Caco-2 (cell line): Measurements from ENCODE around the gene ABCA5. TPM values are rescaled to one million over a fixed set of nuclear protein-coding genes. Genes with fewer than 3 reads are reported as not detected.
A peak's percentile ranks its signal among the peaks of the same experiment; 100 is the strongest.

Source experiments
- BruUV-seq: library from RNA; stranded (reverse); fragments of 400-500 nt; replicated peaks from 2 replicates; lab custom pipeline; 2021; lab: Mats Ljungman, UMichigan
- CTCF ChIA-PET: fragments of 300-600 bp; sonication (Branson Sonifier 250); formaldehyde crosslinking; loops from one replicate; lab custom pipeline; 2022; ENCODE audit warnings: antibody characterized with exemption; lab: Charles Lee
- POLR2A ChIA-PET: fragments of 300-600 bp; sonication (Branson Sonifier 250); formaldehyde crosslinking; loops from one replicate; lab custom pipeline; 2022; ENCODE audit warnings: antibody characterized with exemption; lab: Charles Lee
- DNase-seq, 2 experiments: peaks; one replicate each; pipeline versions ENCODE4 v3.0.0 to v3.0.0-alpha.2; 2020 to 2022
- H3K27me3 ChIP-seq: replicated peaks from 2 replicates; pipeline ENCODE4 v1.6.0; 2011; ENCODE audit warnings: low read length; ENCODE audit not compliant: control insufficient read depth, insufficient read depth
- H3K36me3 ChIP-seq: 2 replicates; pipeline ENCODE4 v1.5.1; 2011; ENCODE audit warnings: low read length; ENCODE audit not compliant: control insufficient read depth, insufficient read depth
- H3K4me1 ChIP-seq: fragments of 250-450 bp; sonication (Bioruptor Pico); 2 replicates; pipeline ENCODE4 v1.5.1; 2020; ENCODE audit warnings: mild to moderate bottlenecking
- H3K4me3 ChIP-seq: 2 replicates; pipeline ENCODE4 v1.5.1; 2011; ENCODE audit warnings: low read depth, mild to moderate bottlenecking, control low read depth, low read length
- H3K9me3 ChIP-seq: fragments of 250-450 bp; sonication (Bioruptor Pico); 2 replicates; pipeline ENCODE4 v1.5.1; 2020; ENCODE audit warnings: mild to moderate bottlenecking, moderate library complexity
- H3K27ac Mint-ChIP-seq: one replicate; pipeline ENCODE4 v1.8.0; 2022; ENCODE audit warnings: mixed read lengths; ENCODE audit not compliant: unreplicated experiment
- H3K27me3 Mint-ChIP-seq: one replicate; pipeline ENCODE4 v1.8.0; 2022; ENCODE audit warnings: mixed read lengths; ENCODE audit not compliant: insufficient read depth, unreplicated experiment
- H3K36me3 Mint-ChIP-seq: one replicate; pipeline ENCODE4 v1.8.0; 2022; ENCODE audit warnings: mild to moderate bottlenecking, mixed read lengths; ENCODE audit not compliant: insufficient read depth, unreplicated experiment
- H3K4me1 Mint-ChIP-seq: one replicate; pipeline ENCODE4 v1.8.0; 2022; ENCODE audit warnings: low read depth, mixed read lengths; ENCODE audit not compliant: unreplicated experiment
- H3K4me3 Mint-ChIP-seq: one replicate; pipeline ENCODE4 v1.8.0; 2022; ENCODE audit warnings: mild to moderate bottlenecking, moderate library complexity, mixed read lengths; ENCODE audit not compliant: unreplicated experiment
- H3K9me3 Mint-ChIP-seq: one replicate; pipeline ENCODE4 v1.8.0; 2022; ENCODE audit warnings: mixed read lengths; ENCODE audit not compliant: unreplicated experiment
- intact Hi-C: fragments of 100-400 bp; cut with micrococcal nuclease; formaldehyde crosslinking; loops from one replicate; pipeline ENCODE4 v1.10.0; 2022; ENCODE audit not compliant: unreplicated experiment
- total RNA-seq: library from RNA; stranded (reverse); gene quantifications from 2 replicates; pipeline ENCODE4 v1.2.3, GENCODE V29; 2022
- TF ChIP-seq, protein P1 (sequence below), 2 experiments: fragments of 200-600 bp in 1 of 2; IDR thresholded peaks; 1 replicate in 1 of 2; 2 replicates in 1 of 2; pipeline versions ENCODE4 v1.5.1 to v1.8.0; 2011 to 2022; ENCODE audit warnings: antibody characterized with exemption in 1 of 2, control low read depth in 1 of 2, inconsistent platforms in 1 of 2, low read depth in 1 of 2, low read length in 1 of 2, mild to moderate bottlenecking in 1 of 2, moderate library complexity in 1 of 2; ENCODE audit not compliant: insufficient read depth in 1 of 2, severe bottlenecking in 1 of 2, unreplicated experiment in 1 of 2

Gene ABCA5
- total RNA-seq, 1 experiment from 2014 or later, result 11.0 TPM

DNA sequence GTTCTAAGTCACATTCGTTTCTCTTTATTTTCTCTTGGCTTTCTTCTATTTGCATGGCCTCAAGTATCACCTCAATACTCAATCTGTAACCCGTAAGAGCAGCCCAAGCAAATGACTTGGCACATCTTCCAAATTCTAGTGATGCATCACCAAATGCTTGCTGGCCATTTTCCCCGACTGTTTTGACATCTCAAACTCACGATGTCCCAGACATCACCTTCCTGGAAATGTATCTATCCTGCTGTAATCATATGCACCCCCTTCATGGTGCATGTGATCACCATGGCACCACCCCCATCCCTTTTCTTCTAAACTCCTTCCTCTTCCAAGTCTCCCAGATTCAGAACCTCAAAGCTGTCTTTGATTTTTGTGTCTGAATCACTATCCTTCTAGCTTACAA lies 24.0 kb upstream of the ABCA5 start:
- BruUV-seq, result no TSS peak
- TF ChIP-seq, protein P1, sequence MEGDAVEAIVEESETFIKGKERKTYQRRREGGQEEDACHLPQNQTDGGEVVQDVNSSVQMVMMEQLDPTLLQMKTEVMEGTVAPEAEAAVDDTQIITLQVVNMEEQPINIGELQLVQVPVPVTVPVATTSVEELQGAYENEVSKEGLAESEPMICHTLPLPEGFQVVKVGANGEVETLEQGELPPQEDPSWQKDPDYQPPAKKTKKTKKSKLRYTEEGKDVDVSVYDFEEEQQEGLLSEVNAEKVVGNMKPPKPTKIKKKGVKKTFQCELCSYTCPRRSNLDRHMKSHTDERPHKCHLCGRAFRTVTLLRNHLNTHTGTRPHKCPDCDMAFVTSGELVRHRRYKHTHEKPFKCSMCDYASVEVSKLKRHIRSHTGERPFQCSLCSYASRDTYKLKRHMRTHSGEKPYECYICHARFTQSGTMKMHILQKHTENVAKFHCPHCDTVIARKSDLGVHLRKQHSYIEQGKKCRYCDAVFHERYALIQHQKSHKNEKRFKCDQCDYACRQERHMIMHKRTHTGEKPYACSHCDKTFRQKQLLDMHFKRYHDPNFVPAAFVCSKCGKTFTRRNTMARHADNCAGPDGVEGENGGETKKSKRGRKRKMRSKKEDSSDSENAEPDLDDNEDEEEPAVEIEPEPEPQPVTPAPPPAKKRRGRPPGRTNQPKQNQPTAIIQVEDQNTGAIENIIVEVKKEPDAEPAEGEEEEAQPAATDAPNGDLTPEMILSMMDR (IDR thresholded peaks at IDR 0.05; ENCODE audit: insufficient read depth in 1 of 2, low read depth in 1 of 2, low read length in 1 of 2, severe bottlenecking in 1 of 2, unreplicated experiment in 1 of 2), result no peak
- no peak for DNase-seq
- POLR2A ChIA-PET, result no interaction called here
- H3K27ac Mint-ChIP-seq, result no peak overlapping the region
- H3K27me3 ChIP-seq, result no peaks in the 10 kb centered on the region; the same call in 1 of the 2 replicates
- no peak overlapping the region for H3K4me3 Mint-ChIP-seq
- H3K36me3 Mint-ChIP-seq, result peaks cover 5% of the 10 kb centered on the region
- no peaks in the 10 kb centered on the region for H3K4me1 ChIP-seq
- intact Hi-C loops, result no loop called here
- H3K4me3 ChIP-seq, result no peak overlapping the region
- H3K4me1 Mint-ChIP-seq, result peaks cover 12% of the 10 kb centered on the region
- no peaks in the 10 kb centered on the region for H3K36me3 ChIP-seq
- CTCF ChIA-PET, result no interaction called here
- H3K9me3 Mint-ChIP-seq, result no peaks in the 10 kb centered on the region
- H3K9me3 ChIP-seq, result no peaks in the 10 kb centered on the region
- H3K27me3 Mint-ChIP-seq, result peaks cover 10% of the 10 kb centered on the region

DNA sequence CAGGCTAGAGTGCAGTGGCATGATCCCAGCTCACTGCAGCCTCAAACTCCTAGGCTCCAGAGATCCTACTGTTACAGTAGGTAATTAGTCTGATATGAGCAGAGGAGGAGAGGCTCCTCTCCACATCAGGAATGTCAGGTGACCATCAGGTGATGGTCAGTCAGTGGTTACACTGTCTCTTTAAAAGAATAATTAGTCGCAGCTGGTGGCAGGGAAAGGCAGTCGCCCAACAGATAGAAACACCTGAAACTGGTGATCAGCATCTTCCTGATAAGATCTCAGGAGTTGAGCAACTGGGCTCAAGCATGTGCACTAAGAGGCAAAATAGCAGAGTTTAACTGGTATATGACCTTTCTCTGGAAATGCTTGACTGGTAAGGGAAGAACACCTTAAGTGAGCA lies 21.5 kb upstream of the ABCA5 start:
- peaks cover 10% of the 10 kb centered on the region for H3K27me3 Mint-ChIP-seq
- no peak overlapping the region for H3K4me3 Mint-ChIP-seq
- TF ChIP-seq, protein P1 (IDR thresholded peaks at IDR 0.05; ENCODE audit: insufficient read depth in 1 of 2, low read depth in 1 of 2, low read length in 1 of 2, severe bottlenecking in 1 of 2, unreplicated experiment in 1 of 2), result no peak
- CTCF ChIA-PET, result no interaction called here
- no peaks in the 10 kb centered on the region for H3K4me1 ChIP-seq
- peak; percentile 19 to 36 for DNase-seq
- H3K27me3 ChIP-seq, result no peaks in the 10 kb centered on the region; the same call in 1 of the 2 replicates
- intact Hi-C loops, result no loop called here
- no peaks in the 10 kb centered on the region for H3K36me3 ChIP-seq
- H3K36me3 Mint-ChIP-seq, result peaks cover 5% of the 10 kb centered on the region
- H3K4me3 ChIP-seq, result no peak overlapping the region
- no peaks in the 10 kb centered on the region for H3K9me3 Mint-ChIP-seq
- POLR2A ChIA-PET, result no interaction called here
- peaks cover 12% of the 10 kb centered on the region for H3K4me1 Mint-ChIP-seq
- no peak overlapping the region for H3K27ac Mint-ChIP-seq
- no peaks in the 10 kb centered on the region for H3K9me3 ChIP-seq
- BruUV-seq, result no TSS peak

DNA sequence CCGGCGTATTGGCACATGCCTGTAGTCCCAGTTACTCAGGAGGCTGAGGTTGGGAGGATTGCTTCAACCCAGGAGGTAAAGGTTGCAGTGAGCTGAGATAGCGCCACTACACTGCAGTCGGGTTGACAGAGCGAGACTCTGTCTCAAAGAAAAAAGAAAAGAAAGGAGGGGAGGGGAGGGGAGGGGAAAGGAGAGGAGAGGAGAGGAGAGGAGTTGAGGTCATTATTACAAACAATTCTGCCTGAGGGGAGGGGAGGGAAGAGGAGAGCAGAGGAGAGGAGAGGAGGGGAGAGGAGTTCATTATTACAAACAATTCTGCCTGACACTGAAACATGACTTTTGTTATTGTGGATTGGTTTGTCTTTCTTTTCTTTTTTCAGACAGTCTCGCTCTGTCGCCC lies 19.8 kb upstream of the ABCA5 start:
- TF ChIP-seq, protein P1 (IDR thresholded peaks at IDR 0.05; ENCODE audit: insufficient read depth in 1 of 2, low read depth in 1 of 2, low read length in 1 of 2, severe bottlenecking in 1 of 2, unreplicated experiment in 1 of 2), result no peak
- H3K27me3 Mint-ChIP-seq, result peaks cover 3% of the 10 kb centered on the region
- peaks cover 5% of the 10 kb centered on the region for H3K36me3 Mint-ChIP-seq
- intact Hi-C loops, result no loop called here
- Histone ChIP-seq H3K9me3 (no peaks in the 10 kb centered on the region), H3K4me1 (no peaks in the 10 kb centered on the region), H3K27me3 (no peaks in the 10 kb centered on the region), H3K36me3 (no peaks in the 10 kb centered on the region), H3K4me3 (no peak overlapping the region)
- ChIA-PET CTCF (interaction anchor here (0.5 kb wide), 1 partner anchor 355 kb away, joined by 3 read pairs; no protein-coding TSS in a partner anchor), POLR2A (no interaction called here)
- no peak for DNase-seq
- BruUV-seq, result no TSS peak
- H3K4me1 Mint-ChIP-seq, result peaks cover 12% of the 10 kb centered on the region
- no peak overlapping the region for H3K4me3 Mint-ChIP-seq
- H3K27ac Mint-ChIP-seq, result no peak overlapping the region
- H3K9me3 Mint-ChIP-seq, result no peaks in the 10 kb centered on the region
